GM19240 (cell line): ENCODE results near the gene HTR4.

Source experiments
- DNase-seq: peaks from one replicate; pipeline ENCODE4 v3.0.0; 2011; ENCODE audit warnings: low spot score; ENCODE audit not compliant: insufficient read length

The HTR4 gene

DNA sequence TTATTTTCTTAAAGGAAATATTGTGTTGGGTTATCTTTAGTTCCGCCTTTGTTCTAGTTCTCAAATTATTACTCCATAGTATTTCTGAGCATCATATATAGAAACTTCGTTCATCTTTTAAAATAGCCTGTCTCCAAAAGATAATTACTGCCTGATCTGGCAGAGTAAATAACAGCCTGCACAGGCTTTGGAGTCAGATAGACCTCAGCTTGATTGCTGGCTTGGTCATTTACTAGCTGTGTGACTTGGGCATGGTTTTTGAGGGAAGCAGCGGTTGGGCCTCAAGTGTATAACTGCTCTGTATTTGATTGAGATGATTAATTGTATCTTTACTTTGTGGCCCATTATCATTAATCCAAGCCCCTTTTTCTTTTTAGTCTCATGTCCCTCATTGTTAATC is 220.5 kb downstream of the HTR4 start:
- DNase-seq: no peak
